Activated CD4-positive, CD25-positive, alpha-beta regulatory T cell treated with anti-CD3 and anti-CD28 coated beads, Interleukin-2, amount 50 U/mL, for 24 hours (primary cell): ENCODE data around the gene PTPRU.

Source experiments
- ATAC-seq, 2 donors: fragments of 150-1000 bp; cut with Tn5 transposase; one replicate each; pipeline ENCODE4 v1.10.0; 2021; ENCODE audit warnings: mild to moderate bottlenecking in 1 of 2, moderate library complexity in 1 of 2

PTPRU gene

DNA sequence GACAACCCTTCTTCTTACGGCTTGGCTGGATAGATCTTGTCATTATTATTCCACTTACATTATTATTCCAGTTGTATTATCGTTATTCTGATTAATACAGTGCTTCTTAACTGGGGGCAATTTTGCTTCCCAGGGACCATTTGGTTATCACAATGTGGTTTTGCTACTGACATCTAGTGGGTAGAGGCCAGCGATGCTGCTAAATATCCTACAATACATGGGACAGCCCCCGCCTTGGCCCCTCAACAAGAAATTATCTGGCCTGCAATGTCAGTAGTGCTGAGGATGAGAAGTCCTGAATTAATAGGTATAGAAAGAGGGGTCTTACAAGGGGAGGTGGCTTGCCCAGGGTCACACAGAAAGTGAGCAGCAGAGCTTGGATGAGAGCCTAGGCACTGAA, 105.6 kb downstream of the PTPRU start:
- ATAC-seq, result no peak

DNA sequence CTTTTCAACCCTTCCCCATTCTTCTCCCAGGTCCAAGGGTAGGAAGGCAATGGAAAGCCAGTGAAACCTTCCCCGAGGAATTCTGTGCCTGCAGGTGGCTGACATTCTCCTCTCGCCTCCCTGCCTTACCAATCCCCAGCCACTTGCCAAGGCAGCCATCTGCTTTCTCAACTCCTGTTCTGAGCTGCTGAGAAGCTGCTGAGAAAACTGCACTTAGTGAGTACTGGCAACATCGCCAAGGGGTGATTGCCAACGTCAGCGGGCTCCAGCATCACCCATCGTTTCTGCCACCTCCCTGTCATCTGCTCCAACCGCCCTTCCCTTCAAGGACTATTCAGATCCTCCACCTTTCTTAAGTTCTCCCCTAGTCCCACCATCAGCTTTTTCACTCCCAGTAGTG, 106.0 kb downstream of the PTPRU start:
- ATAC-seq, result no peak

DNA sequence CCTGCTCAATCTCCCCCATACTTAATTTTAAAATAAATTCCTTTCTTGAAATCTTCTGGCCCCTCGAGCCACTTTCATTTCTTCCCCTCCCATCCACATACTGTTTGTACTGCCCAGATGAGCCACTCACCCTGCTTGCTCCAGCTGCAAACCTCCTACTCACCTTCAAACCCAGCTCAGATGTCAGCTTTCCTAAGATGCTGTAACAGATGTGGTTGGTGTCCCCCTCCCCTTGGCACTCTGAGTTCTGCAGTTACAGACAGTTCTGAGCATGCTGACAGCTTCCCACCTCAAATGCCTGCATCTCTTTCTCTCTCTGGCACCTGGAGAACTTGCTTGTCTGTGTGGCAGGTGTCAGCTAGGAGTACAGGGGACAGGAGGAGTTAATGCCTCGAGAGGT, 106.7 kb downstream of the PTPRU start:
- no peak for ATAC-seq

DNA sequence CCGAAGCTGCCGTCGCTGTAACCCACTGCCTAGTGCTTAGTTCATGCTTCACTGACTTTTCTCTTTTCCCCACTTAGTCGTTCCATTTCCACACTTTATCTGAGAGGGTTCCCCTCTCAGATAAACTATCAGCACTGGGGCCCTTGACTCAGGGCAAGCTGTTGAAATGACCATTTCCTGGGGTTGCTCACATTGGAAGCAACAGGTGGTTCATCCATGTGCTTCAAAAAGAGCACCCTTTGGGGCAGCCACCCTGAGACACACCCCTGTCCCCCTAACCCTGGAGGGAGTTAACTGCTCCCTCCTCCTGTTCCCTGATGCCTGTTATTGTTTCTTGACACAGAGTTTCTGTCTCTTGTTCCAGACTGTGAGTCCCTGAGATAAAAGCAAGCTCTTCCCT, 107.2 kb downstream of the PTPRU start:
- ATAC-seq, result no peak

DNA sequence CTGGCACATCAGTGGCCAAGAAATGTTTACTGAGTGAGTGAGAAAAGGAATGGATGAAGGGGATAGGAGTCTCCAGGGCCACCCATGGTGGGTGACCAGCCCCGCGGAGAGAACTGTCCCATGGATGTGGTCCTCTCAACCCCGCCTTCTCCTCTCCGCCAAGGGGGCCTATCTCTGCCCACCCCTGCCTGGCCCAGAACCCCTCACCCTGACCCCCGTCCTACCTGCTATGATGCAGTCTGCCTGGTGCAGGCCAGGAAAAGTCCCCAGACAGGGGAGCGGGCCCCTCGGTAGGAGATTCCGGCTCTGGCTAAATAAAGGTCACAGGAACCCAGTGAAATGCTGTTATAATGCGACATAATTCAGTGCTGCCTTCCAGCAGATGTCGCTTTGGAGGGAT, 107.6 kb downstream of the PTPRU start:
- ATAC-seq, result no peak

DNA sequence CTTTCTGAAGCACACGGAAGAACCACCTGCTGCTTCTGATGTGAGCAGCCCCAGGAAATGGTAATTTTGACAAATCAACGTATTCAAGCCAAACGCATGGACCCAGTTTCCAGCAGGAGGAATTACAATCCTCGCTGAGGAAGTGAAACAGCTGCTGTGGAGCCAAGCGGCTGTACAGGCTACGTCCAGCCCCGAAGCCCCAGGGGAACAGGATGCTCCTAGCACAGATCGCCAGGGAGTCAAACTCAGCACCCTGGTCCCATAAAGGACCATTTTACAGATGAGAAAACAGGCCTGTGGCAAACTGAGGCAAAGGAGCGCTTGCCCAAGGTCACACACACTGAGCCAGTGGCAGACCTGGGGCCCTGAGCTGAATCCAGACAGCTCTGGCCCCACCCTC, 108.0 kb downstream of the PTPRU start:
- no peak for ATAC-seq

DNA sequence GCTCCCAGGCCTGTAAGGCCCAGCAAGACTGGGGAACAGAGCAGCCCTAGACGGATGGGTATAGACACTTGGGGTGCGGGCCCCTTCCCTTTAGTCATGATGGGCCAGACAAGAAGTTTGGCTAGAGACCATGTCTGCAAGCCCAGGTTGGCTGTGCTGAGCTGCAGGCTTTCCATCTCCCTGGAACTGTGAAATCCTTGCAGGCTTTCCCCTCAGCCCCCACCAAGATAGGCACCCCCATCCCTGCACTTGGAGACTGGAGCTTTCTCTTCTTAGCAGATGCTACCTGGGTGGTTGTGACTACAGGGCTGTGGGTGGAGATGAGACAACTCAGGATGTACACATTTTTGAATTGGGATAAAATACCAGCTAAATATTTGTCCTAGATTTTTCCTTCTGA, 110.3 kb downstream of the PTPRU start:
- no peak for ATAC-seq

DNA sequence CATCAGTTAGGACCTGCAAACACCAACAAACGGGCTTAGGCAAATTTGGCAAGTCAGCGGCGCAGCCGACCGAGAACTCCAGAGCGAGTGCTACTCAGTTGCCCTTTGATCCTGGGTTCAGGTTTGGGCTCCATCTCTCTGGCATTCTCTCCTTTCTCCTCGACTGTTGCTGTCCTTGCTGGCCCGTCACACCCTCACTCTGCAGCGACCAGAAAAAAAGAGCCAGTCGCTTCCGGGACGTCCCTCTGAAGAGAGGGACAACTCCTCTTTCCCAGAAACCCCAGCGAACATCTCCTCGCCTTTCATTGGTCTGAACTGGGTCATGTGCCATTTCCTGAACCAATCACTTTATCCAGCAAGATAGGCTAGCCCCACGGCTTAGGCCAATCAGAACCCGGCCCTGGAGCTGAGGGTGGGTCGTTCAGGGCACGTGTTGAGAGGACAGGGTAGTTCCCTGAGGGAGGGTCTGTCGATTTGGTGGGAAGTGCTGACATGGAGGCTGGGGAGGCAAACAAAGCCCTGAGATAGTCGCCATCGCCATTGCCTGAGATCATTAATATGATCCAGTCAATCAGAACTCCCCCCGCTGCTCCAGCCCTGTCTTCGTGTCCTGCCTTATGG, 113.7 kb downstream of the PTPRU start:
- no peak for ATAC-seq

DNA sequence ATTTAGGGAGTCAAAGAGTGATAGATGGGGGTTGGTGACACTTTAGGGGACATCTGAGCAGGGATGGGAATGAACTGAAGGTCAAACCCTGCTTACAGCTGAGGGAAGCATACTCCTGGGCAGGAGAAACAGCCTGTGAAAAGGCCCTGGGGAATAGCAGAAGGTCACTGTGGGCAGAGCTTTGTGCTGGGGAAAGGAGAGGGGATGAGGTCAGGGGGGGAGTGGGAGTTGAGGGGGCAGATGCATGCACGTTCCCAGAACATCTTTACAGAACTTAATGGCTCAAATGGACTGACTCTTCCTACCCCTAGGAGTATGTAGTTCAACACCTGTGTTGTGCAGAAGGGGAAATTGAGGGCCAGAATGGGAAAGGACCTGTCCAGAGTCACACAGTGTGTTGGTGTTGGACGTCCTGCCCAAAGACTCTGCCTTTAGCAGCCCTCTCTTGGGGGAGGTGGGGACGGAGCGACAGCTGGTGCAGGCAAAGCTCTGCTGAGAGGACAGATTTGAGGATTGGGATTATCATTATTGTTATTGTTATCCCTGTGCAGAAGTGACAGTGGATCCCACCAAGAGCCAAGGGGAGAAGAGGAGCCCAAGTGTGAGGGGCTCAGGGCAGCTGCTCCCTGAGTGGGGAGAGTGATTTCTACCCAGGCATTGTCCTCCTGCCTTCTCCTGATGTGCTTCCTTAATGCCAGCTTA, 116.5 kb downstream of the PTPRU start:
- no peak for ATAC-seq

DNA sequence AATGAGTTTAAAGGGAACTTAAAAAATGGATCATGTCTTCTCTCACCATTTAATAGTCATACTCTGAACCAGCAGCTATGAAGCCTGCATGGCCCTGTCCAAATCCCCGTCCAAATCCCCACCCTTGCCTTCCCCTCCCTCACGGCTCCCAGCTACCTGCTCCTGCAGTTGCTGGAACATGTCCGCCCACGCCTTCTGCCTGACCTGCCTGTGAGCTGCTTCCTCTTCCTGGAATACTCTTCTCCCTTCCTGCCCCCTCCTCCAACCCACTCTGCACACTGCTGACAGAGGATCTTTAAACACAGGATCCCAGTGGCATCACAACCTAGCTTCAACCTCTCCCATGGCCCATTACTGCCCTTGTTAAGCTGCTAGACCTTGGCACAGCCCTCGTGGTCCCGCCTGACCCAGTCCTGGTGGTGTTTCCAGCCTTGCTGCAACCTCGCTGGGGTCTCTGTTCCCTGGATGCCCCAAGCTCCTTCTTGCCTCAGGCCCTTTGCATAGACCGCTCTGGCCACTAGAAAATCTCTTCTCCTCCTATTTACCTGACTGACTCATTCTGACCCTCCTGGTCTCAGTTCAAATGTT, 118.3 kb downstream of the PTPRU start:
- ATAC-seq, result no peak

DNA sequence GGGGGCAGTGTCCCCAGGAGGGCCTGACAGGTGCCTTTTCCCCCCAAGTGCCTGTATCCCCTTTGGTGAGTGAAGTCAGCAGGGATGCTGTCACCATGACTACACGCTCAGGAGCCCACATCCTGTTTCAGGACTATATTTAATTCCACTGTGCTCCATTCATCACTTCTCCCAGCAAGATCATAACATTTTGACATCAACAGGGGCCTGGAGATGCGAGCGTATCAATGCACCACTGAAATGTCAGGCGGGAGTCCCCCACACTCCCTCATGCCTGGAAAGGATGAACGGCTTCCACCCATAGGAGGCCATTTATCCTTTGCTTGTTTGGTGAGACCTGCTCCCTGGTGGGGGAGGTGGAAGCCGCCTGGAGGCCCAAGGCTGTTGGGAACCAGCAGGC, 119.1 kb downstream of the PTPRU start:
- no peak for ATAC-seq

DNA sequence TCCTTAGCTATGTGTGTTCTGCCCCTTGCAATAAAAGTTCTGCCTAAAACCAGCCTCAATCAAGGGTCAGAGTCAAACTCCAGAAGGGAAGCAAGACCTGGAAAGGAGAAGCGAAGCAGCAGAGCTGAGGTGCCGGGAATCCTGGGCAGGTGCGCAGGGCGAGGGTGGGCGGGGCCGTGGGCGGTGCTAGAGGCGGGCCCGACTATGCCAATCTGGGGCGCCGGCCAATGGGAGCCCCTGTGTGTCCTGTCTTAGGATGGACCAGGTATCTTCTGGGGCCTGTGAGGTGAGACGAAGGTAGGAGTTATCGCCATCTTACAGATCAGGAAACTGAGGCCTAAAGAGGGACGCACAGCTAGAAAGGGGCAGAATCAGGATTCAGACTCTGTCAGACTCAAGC, 120.3 kb downstream of the PTPRU start:
- no peak for ATAC-seq

DNA sequence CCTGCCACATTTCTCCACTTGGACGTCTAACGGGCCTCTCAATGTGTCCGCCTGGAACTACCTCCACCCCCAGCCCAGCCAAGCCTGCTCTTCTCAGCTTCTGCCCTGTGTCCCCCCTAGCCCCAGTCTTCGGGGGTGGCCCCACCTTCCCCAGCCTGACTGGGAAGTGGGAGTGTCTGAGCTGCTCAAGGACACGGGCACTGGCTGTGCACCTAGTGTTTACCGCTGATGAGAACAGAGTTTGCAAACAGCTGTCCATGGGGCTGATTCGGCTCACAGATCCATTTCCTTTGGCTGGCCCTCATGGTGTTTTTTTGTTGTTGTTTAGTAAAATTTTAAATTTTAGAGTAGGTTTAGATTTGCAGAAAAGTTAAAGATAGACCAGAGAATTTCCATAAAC, 121.1 kb downstream of the PTPRU start:
- no peak for ATAC-seq

DNA sequence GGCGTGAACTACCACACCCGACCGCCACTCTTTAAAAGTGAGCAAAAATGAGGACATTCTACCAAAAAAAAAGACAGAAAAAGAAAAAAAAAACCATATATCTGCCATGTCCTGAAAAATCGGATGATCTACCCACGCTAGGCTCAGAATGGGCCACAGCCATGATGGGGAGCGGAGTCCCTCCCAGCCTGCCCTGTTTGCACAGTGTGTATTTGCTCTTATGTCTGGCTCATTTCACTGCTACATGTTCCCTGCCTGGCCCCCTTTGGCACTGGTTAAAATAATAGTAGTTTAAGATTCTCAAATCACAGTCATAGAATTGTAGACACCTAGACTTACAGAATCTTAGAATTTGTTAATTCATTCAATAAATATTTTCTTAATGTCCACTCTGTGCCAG, 121.9 kb downstream of the PTPRU start:
- no peak for ATAC-seq

DNA sequence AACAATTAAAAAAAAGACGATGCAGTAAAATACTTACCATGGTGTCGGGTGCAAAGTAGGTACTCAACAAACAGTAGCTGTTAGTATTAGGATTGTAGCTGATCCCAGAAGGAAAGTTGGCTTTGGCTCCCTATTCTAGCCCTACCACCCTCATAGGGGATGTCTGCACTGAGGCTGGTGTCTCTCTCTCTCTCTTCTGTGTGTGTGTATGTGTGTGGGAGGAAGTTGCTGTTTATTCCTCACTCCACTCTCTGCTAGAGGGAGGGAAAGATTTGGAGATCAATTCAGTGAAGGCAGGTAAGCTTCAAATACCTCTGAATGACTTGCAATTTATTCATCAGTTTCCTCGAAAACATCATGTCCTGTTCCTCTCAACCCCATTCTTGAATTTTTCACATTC, 124.4 kb downstream of the PTPRU start:
- no peak for ATAC-seq

DNA sequence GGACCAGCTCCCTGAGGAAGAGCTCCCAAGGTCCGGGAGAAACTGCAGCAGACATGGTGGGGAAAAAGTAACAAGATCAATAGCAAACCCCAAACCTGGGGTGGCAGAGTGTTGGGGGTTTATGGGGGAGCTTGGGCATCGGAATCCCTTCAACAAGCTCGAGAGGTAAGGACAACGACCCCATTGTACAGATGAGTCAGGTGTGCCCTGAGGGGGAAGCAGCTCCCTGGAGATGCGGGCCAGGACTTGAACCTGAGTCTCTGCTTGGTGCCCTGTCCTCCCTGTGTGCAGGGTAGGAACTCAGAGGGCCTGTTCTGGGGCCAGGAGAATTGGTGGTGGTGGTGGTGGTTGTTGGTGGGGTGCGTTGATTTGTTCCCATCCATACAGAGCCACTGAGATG, 125.4 kb downstream of the PTPRU start:
- no peak for ATAC-seq

DNA sequence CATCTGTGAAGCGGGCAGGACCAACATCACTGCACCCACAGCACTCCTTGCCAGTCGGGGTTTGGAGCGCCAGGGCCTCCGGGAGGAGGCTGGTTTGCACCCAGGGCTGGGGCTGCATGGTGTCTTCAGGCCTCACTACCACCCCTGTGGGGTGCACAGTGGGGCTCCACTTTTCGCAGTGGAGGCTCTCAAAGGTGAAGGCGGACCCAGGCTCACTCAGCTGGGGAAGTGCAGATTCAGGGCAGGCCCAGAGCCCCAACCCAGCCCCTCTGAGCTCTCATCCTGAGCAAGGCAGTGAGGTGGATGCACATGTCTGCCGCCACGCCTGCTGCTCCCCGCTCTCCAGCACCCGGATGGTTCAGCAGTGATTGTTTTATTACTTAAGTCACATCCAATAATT, 125.8 kb downstream of the PTPRU start:
- ATAC-seq, result no peak

DNA sequence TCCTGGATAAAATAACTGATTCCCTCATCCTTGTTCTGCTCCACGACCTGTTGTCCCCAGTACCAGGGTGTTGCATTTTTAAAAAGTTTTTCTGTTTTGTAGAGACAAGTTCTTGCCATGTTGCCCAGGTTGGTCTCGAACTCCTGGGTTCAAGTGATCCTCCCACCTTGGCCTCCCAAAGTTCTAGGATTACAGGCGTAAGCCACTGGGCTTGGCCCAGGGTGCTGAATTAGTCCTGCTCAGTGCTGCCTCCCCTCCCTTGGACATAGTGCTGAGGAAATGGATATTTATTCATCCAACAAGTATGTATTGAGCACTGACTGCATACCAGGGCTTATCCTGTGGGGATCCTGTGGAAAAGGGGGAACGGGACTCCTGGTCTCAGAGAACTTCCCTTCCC, 126.4 kb downstream of the PTPRU start:
- no peak for ATAC-seq

DNA sequence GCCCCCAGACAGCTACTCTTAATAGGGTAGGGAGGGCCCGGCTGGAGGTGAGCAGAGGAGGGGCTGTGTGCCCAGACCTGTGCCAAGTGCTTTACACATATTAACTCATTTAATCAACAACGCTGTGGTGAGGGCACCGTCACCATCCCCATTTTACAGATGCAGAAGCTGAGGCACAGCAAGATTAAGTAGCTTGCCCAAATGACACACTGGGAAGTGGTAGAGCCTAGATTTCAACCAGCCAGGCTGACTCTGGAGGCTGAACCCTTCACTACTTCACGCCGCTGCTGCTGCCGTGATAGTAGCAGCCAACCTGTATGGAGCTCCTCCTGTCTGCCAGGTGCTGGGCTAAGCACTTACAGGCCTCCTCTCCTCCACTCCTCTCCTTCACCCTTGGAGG, 127.2 kb downstream of the PTPRU start:
- ATAC-seq, result no peak

DNA sequence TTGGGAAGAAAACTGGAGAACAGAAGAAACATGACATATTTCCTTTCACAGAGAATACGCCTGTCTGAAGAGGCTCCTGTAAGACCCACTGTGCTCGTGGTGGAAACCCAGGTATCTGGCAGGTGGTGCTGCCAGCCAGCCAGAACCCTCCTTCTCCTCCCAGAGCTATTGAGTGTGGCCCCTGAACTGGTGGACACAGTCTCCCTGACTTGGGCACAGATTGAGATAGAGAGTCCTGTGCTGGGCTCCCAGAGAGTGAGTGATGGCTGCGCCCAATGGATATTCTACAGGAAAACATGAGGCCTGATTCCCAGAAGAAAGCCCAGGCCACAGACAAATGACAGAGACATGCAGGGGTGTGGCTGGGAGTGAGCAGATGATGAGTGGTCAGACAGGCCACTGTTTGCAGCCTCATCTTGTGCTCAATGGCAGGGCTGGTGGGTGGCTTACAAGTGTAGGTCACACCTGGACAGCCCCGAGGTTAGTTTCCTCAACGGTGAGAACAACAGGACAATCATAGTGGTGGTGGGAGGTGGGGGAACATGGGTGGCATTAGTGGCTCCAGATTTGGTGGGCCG, 127.9 kb downstream of the PTPRU start:
- ATAC-seq, result no peak

DNA sequence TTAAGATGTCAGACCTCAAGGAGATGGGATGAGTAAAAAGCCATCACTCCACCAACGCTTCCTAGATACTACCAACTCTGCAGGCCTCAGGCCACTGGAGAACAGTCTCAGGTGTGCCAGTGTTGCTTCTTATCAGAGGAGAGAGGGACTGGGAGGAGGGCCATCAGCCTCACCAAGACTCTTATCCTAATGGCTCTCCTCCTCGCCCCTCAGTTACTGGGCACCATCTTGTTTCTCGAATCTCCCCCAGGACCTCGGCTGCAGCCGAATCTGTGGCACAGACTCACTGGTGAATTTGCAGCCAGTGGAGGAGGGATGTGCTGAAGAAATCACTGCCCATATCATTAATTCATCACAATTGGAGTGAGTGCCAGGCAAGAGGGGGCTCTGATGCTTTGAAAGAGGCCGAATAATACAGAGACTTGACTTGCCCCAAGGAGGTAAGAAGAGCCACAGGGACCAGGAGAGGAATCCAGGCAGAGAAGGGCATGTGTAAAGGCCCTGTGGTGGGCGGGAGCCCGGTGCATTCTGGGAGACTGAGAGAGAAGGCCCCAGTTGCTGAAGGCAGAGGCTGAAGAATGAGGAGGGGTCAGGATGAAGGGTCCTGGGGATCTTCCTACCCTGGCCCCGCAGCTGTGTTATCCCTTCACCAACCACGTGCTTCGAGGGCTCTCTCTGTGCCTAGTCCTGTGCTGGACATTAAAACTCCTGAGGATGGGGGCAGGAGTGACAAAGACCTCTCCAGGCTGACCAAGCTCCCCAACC, 129.8 kb downstream of the PTPRU start:
- no peak for ATAC-seq

DNA sequence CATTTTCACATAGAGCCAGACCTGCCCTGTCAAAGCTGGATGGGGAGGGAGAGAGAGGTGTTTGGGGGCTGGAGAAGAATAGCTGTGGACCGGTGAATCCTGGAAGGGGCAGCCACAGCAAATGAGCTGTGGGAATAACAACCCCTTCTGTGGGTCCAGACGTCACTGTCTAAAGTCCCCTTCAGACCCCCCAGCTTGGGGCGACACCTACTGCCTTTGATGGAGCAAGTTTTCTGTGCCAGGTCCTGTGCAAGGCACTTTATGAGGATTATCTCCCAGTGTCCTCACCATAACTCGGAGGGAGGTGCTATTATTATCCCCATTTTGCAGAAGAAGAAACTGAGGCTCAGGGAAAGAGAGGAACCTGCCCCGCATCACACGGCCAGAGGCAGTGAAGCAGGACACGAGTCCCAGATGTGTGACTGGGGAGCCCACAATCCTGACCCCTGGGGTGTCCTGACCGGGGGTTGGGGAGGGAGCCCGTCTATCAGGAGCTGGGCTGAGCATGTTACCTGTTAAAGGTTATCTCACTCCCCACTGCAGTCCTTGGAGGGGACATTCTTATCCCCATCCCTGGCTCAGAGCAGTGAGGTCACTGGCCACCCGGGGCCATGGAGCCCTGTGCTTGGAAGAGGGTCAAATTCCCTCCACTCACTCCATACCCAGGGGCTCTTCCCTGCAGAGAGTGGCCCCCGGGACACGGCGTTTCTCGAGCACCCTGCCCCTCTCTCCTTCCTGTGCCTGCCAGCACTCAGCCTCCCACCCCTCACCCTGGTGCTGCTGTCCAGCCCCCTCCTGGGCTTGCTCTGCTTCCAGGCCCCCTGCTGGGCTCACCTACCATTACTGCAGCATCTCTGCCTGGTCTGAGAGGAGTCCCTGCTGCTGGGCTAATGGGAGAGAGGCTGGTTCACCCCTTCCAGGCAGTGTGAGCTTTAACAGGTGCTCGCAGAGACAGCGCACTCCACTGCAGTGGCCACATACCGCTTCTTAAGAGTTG, 132.9 kb downstream of the PTPRU start:
- no peak for ATAC-seq
